ENCODE data around the gene HEMK1. TPM values are rescaled to one million over a fixed set of nuclear protein-coding genes. Genes with fewer than 3 reads are reported as not detected.

Gene HEMK1
- total and polyA plus RNA-seq, 9 donors = 12.9 to 21.5 (median 16.6) TPM

DNA sequence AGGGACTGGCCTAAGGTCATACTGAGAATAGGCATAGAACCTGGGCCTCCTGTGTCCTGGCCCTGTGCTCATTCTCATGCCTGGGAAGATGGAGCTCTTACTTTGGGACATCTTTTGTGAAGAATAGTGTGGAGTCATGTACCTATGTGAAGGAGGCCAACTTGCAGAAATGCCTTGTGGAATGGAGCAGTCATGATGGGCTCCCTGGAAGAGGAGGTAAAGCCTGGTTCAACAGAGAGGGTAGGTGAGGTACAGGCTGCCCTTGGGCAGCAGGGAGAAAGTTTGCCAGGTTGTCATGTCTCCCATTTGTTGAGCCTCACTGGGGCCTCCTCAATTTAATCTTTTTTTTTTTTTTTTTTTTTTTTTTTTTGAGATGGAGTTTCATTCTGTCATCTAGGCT lies 65.7 kb downstream of the HEMK1 start:
- Histone ChIP-seq H3K27ac (ENCODE audit: low read length) (no peak overlapping the region), H3K4me1 (ENCODE audit: control insufficient read depth, insufficient read depth, low read length) (peaks cover 9% of the 10 kb centered on the region), H3K9me3 (replicated peaks; ENCODE audit: control insufficient read depth, low read depth, low read length) (no peaks in the 10 kb centered on the region), H3K36me3 (ENCODE audit: control insufficient read depth, insufficient read depth, low read length) (peaks cover 2% of the 10 kb centered on the region), H3K27me3 (ENCODE audit: control insufficient read depth, insufficient read depth, low read length) (no peaks in the 10 kb centered on the region), H3K4me3 (ENCODE audit: low read length) (no peak overlapping the region)
- DNase-seq = no peak

- 64% methylated on average over 3 of the region's 4 CpGs for WGBS (ENCODE audit: insufficient coverage)
- Histone ChIP-seq H3K36me3 (ENCODE audit: control insufficient read depth, insufficient read depth, low read length) (peaks cover 21% of the 10 kb centered on the region), H3K27ac (ENCODE audit: low read length) (no peak overlapping the region), H3K9me3 (replicated peaks; ENCODE audit: control insufficient read depth, low read depth, low read length) (no peaks in the 10 kb centered on the region), H3K27me3 (ENCODE audit: control insufficient read depth, insufficient read depth, low read length) (no peaks in the 10 kb centered on the region), H3K4me1 (ENCODE audit: control insufficient read depth, insufficient read depth, low read length) (peaks cover 4% of the 10 kb centered on the region), H3K4me3 (ENCODE audit: low read length) (no peak overlapping the region)
- no peak for DNase-seq
Measured at GRCh38 chr3:50637011-50637410, 67.7 kb downstream of the HEMK1 start.

- 83% methylated on average over 3 of the region's 3 CpGs for WGBS (ENCODE audit: insufficient coverage)
- Histone ChIP-seq H3K4me1 (ENCODE audit: control insufficient read depth, insufficient read depth, low read length) (peaks cover 4% of the 10 kb centered on the region), H3K9me3 (replicated peaks; ENCODE audit: control insufficient read depth, low read depth, low read length) (no peaks in the 10 kb centered on the region), H3K27ac (ENCODE audit: low read length) (no peak overlapping the region), H3K36me3 (ENCODE audit: control insufficient read depth, insufficient read depth, low read length) (peaks cover 28% of the 10 kb centered on the region), H3K4me3 (ENCODE audit: low read length) (no peak overlapping the region), H3K27me3 (ENCODE audit: control insufficient read depth, insufficient read depth, low read length) (no peaks in the 10 kb centered on the region)
- DNase-seq = no peak
Measured at GRCh38 chr3:50637945-50638344, 68.6 kb downstream of the HEMK1 start.

DNA sequence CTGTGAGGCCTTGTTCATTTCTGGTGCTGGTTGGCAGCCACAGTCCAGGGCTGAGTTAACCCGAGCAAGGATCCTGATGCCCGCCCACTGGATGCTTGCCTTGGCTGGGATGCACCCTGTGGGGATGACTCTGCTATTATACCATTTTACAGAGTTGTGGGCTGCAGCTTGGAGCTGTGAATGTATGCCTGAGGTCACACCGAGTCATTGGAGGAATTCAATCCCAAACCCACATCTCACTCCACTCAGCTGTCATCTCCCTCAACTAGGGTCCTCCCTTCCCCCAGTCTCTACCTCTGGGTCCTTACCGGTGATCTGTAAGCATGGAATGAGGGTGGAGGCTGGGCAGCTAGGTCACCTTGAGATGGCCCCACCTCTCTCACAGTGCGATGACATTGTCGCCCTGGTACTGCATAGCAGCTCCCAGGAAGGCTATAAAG lies 69.8 kb downstream of the HEMK1 start:
- H3K27ac ChIP-seq (ENCODE audit: low read length) = no peak overlapping the region
- DNase-seq = no peak
- no peaks in the 10 kb centered on the region for H3K27me3 ChIP-seq (ENCODE audit: control insufficient read depth, insufficient read depth, low read length)
- no peak overlapping the region for H3K4me3 ChIP-seq (ENCODE audit: low read length)
- H3K9me3 ChIP-seq (replicated peaks; ENCODE audit: control insufficient read depth, low read depth, low read length) = no peaks in the 10 kb centered on the region
- H3K36me3 ChIP-seq (ENCODE audit: control insufficient read depth, insufficient read depth, low read length) = peaks cover 35% of the 10 kb centered on the region
- H3K4me1 ChIP-seq (ENCODE audit: control insufficient read depth, insufficient read depth, low read length) = peaks cover 8% of the 10 kb centered on the region
- no CpG with 5 or more reads among the region's 6 CpGs for WGBS (ENCODE audit: insufficient coverage)

DNA sequence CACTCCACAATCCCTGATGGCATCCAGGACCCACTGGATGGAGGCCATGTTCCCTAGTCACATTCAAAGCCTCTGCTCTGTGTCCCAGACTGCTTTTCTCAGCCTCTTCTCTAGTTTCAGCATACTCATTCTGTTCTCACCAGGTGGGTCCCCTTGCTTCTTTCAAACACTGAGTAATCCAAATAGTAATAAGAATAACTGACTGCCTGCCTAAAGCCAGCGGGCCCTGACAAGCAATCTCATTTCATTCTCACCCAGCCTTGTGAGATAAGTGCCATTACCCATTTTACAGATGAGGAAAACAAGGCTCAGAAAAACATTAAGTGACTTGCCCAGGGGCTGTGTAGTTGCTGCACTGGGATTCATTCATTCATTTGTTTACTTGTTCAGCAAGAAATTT lies 73.1 kb downstream of the HEMK1 start:
- no peak for DNase-seq
- peaks cover 7% of the 10 kb centered on the region for H3K4me1 ChIP-seq (ENCODE audit: control insufficient read depth, insufficient read depth, low read length)

GRCh38 chr3:50644561-50644960 lies 75.2 kb downstream of the HEMK1 start:
- DNase-seq = peak; percentile 69
- Histone ChIP-seq H3K27ac (ENCODE audit: low read length) (no peak overlapping the region), H3K4me1 (ENCODE audit: control insufficient read depth, insufficient read depth, low read length) (peaks cover 14% of the 10 kb centered on the region)

More for the DNA sequence above, 73.1 kb downstream of the HEMK1 start:
- WGBS (ENCODE audit: insufficient coverage) = no CpG with 5 or more reads among the region's 1 CpG
- H3K27ac ChIP-seq (ENCODE audit: low read length) = no peak overlapping the region
- H3K9me3 ChIP-seq (replicated peaks; ENCODE audit: control insufficient read depth, low read depth, low read length) = no peaks in the 10 kb centered on the region
- H3K27me3 ChIP-seq (ENCODE audit: control insufficient read depth, insufficient read depth, low read length) = no peaks in the 10 kb centered on the region
- peaks cover 49% of the 10 kb centered on the region for H3K36me3 ChIP-seq (ENCODE audit: control insufficient read depth, insufficient read depth, low read length)
- H3K4me3 ChIP-seq (ENCODE audit: low read length) = no peak overlapping the region

GRCh38 chr3:50645378-50645777 lies 76.1 kb downstream of the HEMK1 start:
- H3K27ac ChIP-seq (ENCODE audit: low read length) = no peak overlapping the region
- DNase-seq = no peak
- peaks cover 16% of the 10 kb centered on the region for H3K4me1 ChIP-seq (ENCODE audit: control insufficient read depth, insufficient read depth, low read length)
- 60% methylated on average over 1 of the region's 2 CpGs for WGBS (ENCODE audit: insufficient coverage)
- peaks cover 44% of the 10 kb centered on the region for H3K36me3 ChIP-seq (ENCODE audit: control insufficient read depth, insufficient read depth, low read length)
- no peak overlapping the region for H3K4me3 ChIP-seq (ENCODE audit: low read length)
- no peaks in the 10 kb centered on the region for H3K9me3 ChIP-seq (replicated peaks; ENCODE audit: control insufficient read depth, low read depth, low read length)
- no peaks in the 10 kb centered on the region for H3K27me3 ChIP-seq (ENCODE audit: control insufficient read depth, insufficient read depth, low read length)

More at GRCh38 chr3:50644561-50644960, 75.2 kb downstream of the HEMK1 start:
- WGBS (ENCODE audit: insufficient coverage) = 48% methylated on average over 4 of the region's 7 CpGs
- H3K36me3 ChIP-seq (ENCODE audit: control insufficient read depth, insufficient read depth, low read length) = peaks cover 50% of the 10 kb centered on the region
- no peaks in the 10 kb centered on the region for H3K27me3 ChIP-seq (ENCODE audit: control insufficient read depth, insufficient read depth, low read length)
- no peak overlapping the region for H3K4me3 ChIP-seq (ENCODE audit: low read length)
- H3K9me3 ChIP-seq (replicated peaks; ENCODE audit: control insufficient read depth, low read depth, low read length) = no peaks in the 10 kb centered on the region

Other genes with a start within 250 kb of the HEMK1 start
- gene HYAL2, start 246.8 kb upstream of the HEMK1 start, total RNA-seq = 51.6 TPM
- 10 to 100 TPM; 34.3 to 49.5 (median 46.9) TPM for gene HYAL2, start 246.8 kb upstream of the HEMK1 start, polyA plus RNA-seq (ENCODE audit: insufficient read depth in 1 of 8, insufficient read length in 8 of 8, low replicate concordance in 1 of 8)
- 12.8 TPM for gene TUSC2, start 241.3 kb upstream of the HEMK1 start, total RNA-seq
- 10 to 100 TPM; 13.7 to 19.2 (median 17.4) TPM for gene TUSC2, start 241.3 kb upstream of the HEMK1 start, polyA plus RNA-seq (ENCODE audit: insufficient read depth in 1 of 8, insufficient read length in 8 of 8, low replicate concordance in 1 of 8)
- 33.9 TPM for gene RASSF1, start 228.7 kb upstream of the HEMK1 start, total RNA-seq
- gene RASSF1, start 228.7 kb upstream of the HEMK1 start, polyA plus RNA-seq (ENCODE audit: insufficient read depth in 1 of 8, insufficient read length in 8 of 8, low replicate concordance in 1 of 8) = 10 to 100 TPM; 34.9 to 47.7 (median 38.8) TPM
- 0.49 TPM for gene ZMYND10, start 223.8 kb upstream of the HEMK1 start, total RNA-seq
- gene ZMYND10, start 223.8 kb upstream of the HEMK1 start, polyA plus RNA-seq (ENCODE audit: insufficient read depth in 1 of 8, insufficient read length in 8 of 8, low replicate concordance in 1 of 8) = 1 to 10 TPM in 4 of 8 donors, under 1 TPM in 4; 0.90 to 1.8 (median 1.1) TPM
- gene NPRL2, start 218.7 kb upstream of the HEMK1 start, total RNA-seq = 18.9 TPM
- 10 to 100 TPM; 18.2 to 23.9 (median 20.2) TPM for gene NPRL2, start 218.7 kb upstream of the HEMK1 start, polyA plus RNA-seq (ENCODE audit: insufficient read depth in 1 of 8, insufficient read length in 8 of 8, low replicate concordance in 1 of 8)
- 8.3 TPM for gene CYB561D2, start 218.7 kb upstream of the HEMK1 start, total RNA-seq
- 1 to 10 TPM; 6.1 to 9.1 (median 7.5) TPM for gene CYB561D2, start 218.7 kb upstream of the HEMK1 start, polyA plus RNA-seq (ENCODE audit: insufficient read depth in 1 of 8, insufficient read length in 8 of 8, low replicate concordance in 1 of 8)
- 25.3 TPM for gene TMEM115, start 210.0 kb upstream of the HEMK1 start, total RNA-seq
- gene TMEM115, start 210.0 kb upstream of the HEMK1 start, polyA plus RNA-seq (ENCODE audit: insufficient read depth in 1 of 8, insufficient read length in 8 of 8, low replicate concordance in 1 of 8) = 10 to 100 TPM; 23.0 to 31.3 (median 26.2) TPM
- 3.0 TPM for gene CACNA2D2, start 65.9 kb upstream of the HEMK1 start, total RNA-seq
- gene CACNA2D2, start 65.9 kb upstream of the HEMK1 start, polyA plus RNA-seq (ENCODE audit: insufficient read depth in 1 of 8, insufficient read length in 8 of 8, low replicate concordance in 1 of 8) = 10 to 100 TPM in 3 of 8 donors, 1 to 10 TPM in 5; 6.1 to 12.6 (median 9.4) TPM
- gene C3orf18, start 1.8 kb upstream of the HEMK1 start, total RNA-seq = 23.1 TPM
- gene C3orf18, start 1.8 kb upstream of the HEMK1 start, polyA plus RNA-seq (ENCODE audit: insufficient read depth in 1 of 8, insufficient read length in 8 of 8, low replicate concordance in 1 of 8) = 10 to 100 TPM; 15.7 to 23.4 (median 19.1) TPM
- 3.9 TPM for gene CISH, start 42.3 kb downstream of the HEMK1 start, total RNA-seq
- gene CISH, start 42.3 kb downstream of the HEMK1 start, polyA plus RNA-seq (ENCODE audit: insufficient read depth in 1 of 8, insufficient read length in 8 of 8, low replicate concordance in 1 of 8) = 10 to 100 TPM; 10.5 to 15.5 (median 13.0) TPM
- gene MAPKAPK3, start 47.6 kb downstream of the HEMK1 start, total RNA-seq = 27.7 TPM
- gene MAPKAPK3, start 47.6 kb downstream of the HEMK1 start, polyA plus RNA-seq (ENCODE audit: insufficient read depth in 1 of 8, insufficient read length in 8 of 8, low replicate concordance in 1 of 8) = 10 to 100 TPM; 14.2 to 32.6 (median 28.3) TPM
- gene DOCK3, start 105.4 kb downstream of the HEMK1 start, total RNA-seq = 0.18 TPM
- under 1 TPM; 0.08 to 0.48 (median 0.16) TPM for gene DOCK3, start 105.4 kb downstream of the HEMK1 start, polyA plus RNA-seq (ENCODE audit: insufficient read depth in 1 of 8, insufficient read length in 8 of 8, low replicate concordance in 1 of 8)

Measured in muscle of leg (tissue), 11 donors.